DND-41 (cell line): ENCODE data around the gene COL6A5.

Source experiments
- ATAC-seq: fragments of 200-7000 bp; cut with Tn5 transposase; 3 replicates; pipeline ENCODE4 v1.9.1; 2021; ENCODE audit warnings: low read depth; ENCODE audit not compliant: insufficient read depth
- DNase-seq: peaks from one replicate; pipeline ENCODE4 v3.0.0-alpha.2; 2020
- H2AFZ ChIP-seq: 2 replicates; pipeline ENCODE4 v1.6.0; 2012; ENCODE audit warnings: low read depth, low read length
- H3K27ac ChIP-seq: 2 replicates; pipeline ENCODE4 v1.5.1; 2012; ENCODE audit warnings: low read length, inconsistent platforms
- H3K27me3 ChIP-seq: fragments of 200-600 bp; sonication (generic); 2 replicates; pipeline ENCODE4 v1.6.0; 2012; ENCODE audit warnings: low read length, mild to moderate bottlenecking, inconsistent platforms; ENCODE audit not compliant: insufficient read depth, poor library complexity
- H3K36me3 ChIP-seq: 2 replicates; pipeline ENCODE4 v1.5.1; 2012; ENCODE audit warnings: low read length, inconsistent platforms; ENCODE audit not compliant: insufficient read depth
- H3K4me1 ChIP-seq: 2 replicates; pipeline ENCODE4 v1.5.1; 2012; ENCODE audit warnings: mild to moderate bottlenecking, low read length; ENCODE audit not compliant: insufficient read depth
- H3K4me2 ChIP-seq: 2 replicates; pipeline ENCODE4 v1.6.0; 2012; ENCODE audit warnings: mild to moderate bottlenecking, moderate library complexity, low read length, inconsistent platforms; ENCODE audit not compliant: insufficient read depth
- H3K4me3 ChIP-seq, 2 experiments: fragments of 200-600 bp in 1 of 2; shearing (Covaris generic) in 1 of 2; 2 replicates each; pipeline ENCODE4 v1.5.1; 2012 to 2016; ENCODE audit warnings: inconsistent platforms in 2 of 2, low read length in 2 of 2, mild to moderate bottlenecking in 2 of 2, low read depth in 1 of 2, moderate library complexity in 1 of 2
- H3K79me2 ChIP-seq: 2 replicates; pipeline ENCODE4 v1.6.0; 2012; ENCODE audit warnings: low read length, inconsistent platforms; ENCODE audit not compliant: insufficient read depth
- H3K9ac ChIP-seq: 2 replicates; pipeline ENCODE4 v1.6.0; 2012; ENCODE audit warnings: low read depth, mild to moderate bottlenecking, inconsistent platforms, low read length, moderate library complexity
- H3K9me3 ChIP-seq: 2 replicates; pipeline ENCODE4 v1.5.1; 2012; ENCODE audit warnings: low read length, moderate library complexity, mild to moderate bottlenecking, inconsistent platforms; ENCODE audit not compliant: insufficient read depth, severe bottlenecking
- H4K20me1 ChIP-seq: 2 replicates; pipeline ENCODE4 v1.6.0; 2012; ENCODE audit warnings: low read length; ENCODE audit not compliant: insufficient read depth
- EZH2 ChIP-seq: IDR thresholded peaks from 3 replicates; pipeline ENCODE4 v1.6.1; 2012; ENCODE audit warnings: borderline replicate concordance, low read depth, mild to moderate bottlenecking, moderate library complexity, low read length, inconsistent platforms; ENCODE audit not compliant: severe bottlenecking
- TF ChIP-seq, protein P1 (sequence below): IDR thresholded peaks from 2 replicates; pipeline ENCODE4 v1.5.1; 2012; ENCODE audit warnings: borderline replicate concordance, low read length, moderate library complexity, mild to moderate bottlenecking; ENCODE audit not compliant: poor library complexity, severe bottlenecking; ENCODE audit errors: extremely low read depth

Gene COL6A5

DNA sequence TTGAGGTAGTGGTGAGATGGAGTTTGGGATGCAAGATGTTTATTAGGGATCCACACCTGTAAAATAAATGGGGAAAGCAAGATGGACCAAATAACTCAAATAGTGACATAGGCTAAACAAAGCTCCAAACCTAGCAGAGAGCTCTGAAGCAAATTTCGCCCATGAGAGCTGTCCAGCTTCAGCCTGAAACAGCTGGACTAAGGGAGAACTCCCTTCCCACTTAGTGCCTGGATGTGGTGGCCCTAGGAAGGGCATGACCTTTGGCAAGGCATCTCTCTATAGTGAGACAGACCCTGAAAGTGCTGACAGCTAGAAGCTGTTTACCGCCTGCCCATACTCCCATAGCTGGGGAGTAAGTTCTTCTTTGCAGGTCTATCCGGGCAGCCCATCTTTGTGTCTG lies 48.1 kb downstream of the COL6A5 start:
- no peaks in the 10 kb centered on the region for H4K20me1 ChIP-seq
- DNase-seq (no peak), ATAC-seq (no peak)
- H2AFZ ChIP-seq: no peak overlapping the region
- H3K4me1 ChIP-seq: no peaks in the 10 kb centered on the region
- no peak overlapping the region for H3K27ac ChIP-seq
- no peak overlapping the region for H3K4me3 ChIP-seq
- no peaks in the 10 kb centered on the region for H3K79me2 ChIP-seq
- H3K36me3 ChIP-seq: no peaks in the 10 kb centered on the region
- TF ChIP-seq, protein P1, sequence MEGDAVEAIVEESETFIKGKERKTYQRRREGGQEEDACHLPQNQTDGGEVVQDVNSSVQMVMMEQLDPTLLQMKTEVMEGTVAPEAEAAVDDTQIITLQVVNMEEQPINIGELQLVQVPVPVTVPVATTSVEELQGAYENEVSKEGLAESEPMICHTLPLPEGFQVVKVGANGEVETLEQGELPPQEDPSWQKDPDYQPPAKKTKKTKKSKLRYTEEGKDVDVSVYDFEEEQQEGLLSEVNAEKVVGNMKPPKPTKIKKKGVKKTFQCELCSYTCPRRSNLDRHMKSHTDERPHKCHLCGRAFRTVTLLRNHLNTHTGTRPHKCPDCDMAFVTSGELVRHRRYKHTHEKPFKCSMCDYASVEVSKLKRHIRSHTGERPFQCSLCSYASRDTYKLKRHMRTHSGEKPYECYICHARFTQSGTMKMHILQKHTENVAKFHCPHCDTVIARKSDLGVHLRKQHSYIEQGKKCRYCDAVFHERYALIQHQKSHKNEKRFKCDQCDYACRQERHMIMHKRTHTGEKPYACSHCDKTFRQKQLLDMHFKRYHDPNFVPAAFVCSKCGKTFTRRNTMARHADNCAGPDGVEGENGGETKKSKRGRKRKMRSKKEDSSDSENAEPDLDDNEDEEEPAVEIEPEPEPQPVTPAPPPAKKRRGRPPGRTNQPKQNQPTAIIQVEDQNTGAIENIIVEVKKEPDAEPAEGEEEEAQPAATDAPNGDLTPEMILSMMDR: no peak
- TF ChIP-seq EZH2: no peak
- no peak overlapping the region for H3K4me2 ChIP-seq
- H3K9ac ChIP-seq: no peak overlapping the region
- H3K27me3 ChIP-seq: peaks cover 10% of the 10 kb centered on the region
- H3K9me3 ChIP-seq: no peaks in the 10 kb centered on the region

GRCh38 chr3:130395331-130395730 lies 49.9 kb downstream of the COL6A5 start:
- Histone ChIP-seq H3K9me3 (no peaks in the 10 kb centered on the region), H3K4me3 (no peak overlapping the region), H3K9ac (no peak overlapping the region), H3K79me2 (no peaks in the 10 kb centered on the region), H2AFZ (no peak overlapping the region), H3K4me1 (no peaks in the 10 kb centered on the region), H3K27me3 (peaks cover 13% of the 10 kb centered on the region), H3K36me3 (no peaks in the 10 kb centered on the region), H3K4me2 (no peak overlapping the region), H3K27ac (no peak overlapping the region), H4K20me1 (no peaks in the 10 kb centered on the region)
- no peak for TF ChIP-seq EZH2
- TF ChIP-seq, protein P1: no peak
- DNase-seq (no peak), ATAC-seq (no peak)

DNA sequence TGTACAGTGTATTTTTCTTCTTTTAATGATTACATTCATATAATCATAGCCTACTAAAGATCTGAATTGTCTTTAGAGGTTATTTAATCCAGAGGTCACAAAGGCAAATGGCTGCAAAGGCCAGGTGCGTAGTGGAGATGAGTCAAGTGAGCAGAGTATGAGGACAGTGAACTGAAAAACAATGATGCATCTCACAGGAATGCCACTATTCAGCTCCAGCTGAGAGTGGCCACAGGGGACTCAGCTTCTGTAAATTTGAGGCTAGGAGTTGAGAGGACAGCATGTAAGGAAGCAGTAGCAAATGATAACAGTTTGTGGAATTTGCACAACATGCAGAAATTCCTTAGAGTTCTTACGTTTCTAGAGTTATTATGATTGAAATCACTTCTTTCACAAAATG lies 50.4 kb downstream of the COL6A5 start:
- Histone ChIP-seq H3K36me3 (no peaks in the 10 kb centered on the region), H3K79me2 (no peaks in the 10 kb centered on the region), H3K4me3 (no peak overlapping the region), H3K27ac (no peak overlapping the region), H2AFZ (no peak overlapping the region), H3K4me1 (no peaks in the 10 kb centered on the region), H3K4me2 (no peak overlapping the region), H4K20me1 (no peaks in the 10 kb centered on the region), H3K9ac (no peak overlapping the region), H3K9me3 (no peaks in the 10 kb centered on the region), H3K27me3 (peaks cover 13% of the 10 kb centered on the region)
- DNase-seq (no peak), ATAC-seq (no peak)
- TF ChIP-seq EZH2: no peak
- TF ChIP-seq, protein P1: no peak

DNA sequence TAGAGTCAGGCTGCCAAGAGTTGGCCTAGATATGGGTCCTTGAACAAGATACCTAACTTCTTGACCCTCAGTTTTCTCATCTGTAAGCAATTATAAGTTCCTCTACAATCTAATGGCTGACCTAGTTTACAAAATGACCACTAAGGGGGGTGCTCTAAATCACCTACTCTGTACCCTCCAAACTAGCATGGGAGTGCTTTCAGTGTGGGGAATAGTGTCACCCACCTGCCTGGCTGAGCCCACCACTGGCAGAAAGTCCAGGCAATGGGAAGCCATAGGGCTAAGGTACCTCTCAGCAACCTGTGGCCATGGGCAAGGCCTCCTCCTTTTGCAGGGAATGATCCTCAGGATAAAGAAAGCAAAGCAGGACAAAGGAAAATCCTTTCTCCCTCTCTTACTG lies 58.9 kb downstream of the COL6A5 start:
- no peaks in the 10 kb centered on the region for H3K4me1 ChIP-seq
- TF ChIP-seq, protein P1: no peak
- TF ChIP-seq EZH2: no peak

More for the DNA sequence above, 58.9 kb downstream of the COL6A5 start:
- no peak overlapping the region for H3K4me3 ChIP-seq
- peaks cover 8% of the 10 kb centered on the region for H3K9me3 ChIP-seq
- H4K20me1 ChIP-seq: no peaks in the 10 kb centered on the region
- DNase-seq (no peak), ATAC-seq (no peak)
- H2AFZ ChIP-seq: no peak overlapping the region
- H3K9ac ChIP-seq: no peak overlapping the region
- no peaks in the 10 kb centered on the region for H3K79me2 ChIP-seq
- H3K27ac ChIP-seq: no peak overlapping the region
- H3K36me3 ChIP-seq: no peaks in the 10 kb centered on the region
- peaks cover 15% of the 10 kb centered on the region for H3K27me3 ChIP-seq
- H3K4me2 ChIP-seq: no peak overlapping the region
